ENCODE measurements around the gene ABI3BP. TPM values are rescaled to one million over a fixed set of nuclear protein-coding genes. Genes with fewer than 3 reads are reported as not detected.

ABI3BP gene
- total RNA-seq, 1 experiment from 2014 or later: 0.28 TPM

DNA sequence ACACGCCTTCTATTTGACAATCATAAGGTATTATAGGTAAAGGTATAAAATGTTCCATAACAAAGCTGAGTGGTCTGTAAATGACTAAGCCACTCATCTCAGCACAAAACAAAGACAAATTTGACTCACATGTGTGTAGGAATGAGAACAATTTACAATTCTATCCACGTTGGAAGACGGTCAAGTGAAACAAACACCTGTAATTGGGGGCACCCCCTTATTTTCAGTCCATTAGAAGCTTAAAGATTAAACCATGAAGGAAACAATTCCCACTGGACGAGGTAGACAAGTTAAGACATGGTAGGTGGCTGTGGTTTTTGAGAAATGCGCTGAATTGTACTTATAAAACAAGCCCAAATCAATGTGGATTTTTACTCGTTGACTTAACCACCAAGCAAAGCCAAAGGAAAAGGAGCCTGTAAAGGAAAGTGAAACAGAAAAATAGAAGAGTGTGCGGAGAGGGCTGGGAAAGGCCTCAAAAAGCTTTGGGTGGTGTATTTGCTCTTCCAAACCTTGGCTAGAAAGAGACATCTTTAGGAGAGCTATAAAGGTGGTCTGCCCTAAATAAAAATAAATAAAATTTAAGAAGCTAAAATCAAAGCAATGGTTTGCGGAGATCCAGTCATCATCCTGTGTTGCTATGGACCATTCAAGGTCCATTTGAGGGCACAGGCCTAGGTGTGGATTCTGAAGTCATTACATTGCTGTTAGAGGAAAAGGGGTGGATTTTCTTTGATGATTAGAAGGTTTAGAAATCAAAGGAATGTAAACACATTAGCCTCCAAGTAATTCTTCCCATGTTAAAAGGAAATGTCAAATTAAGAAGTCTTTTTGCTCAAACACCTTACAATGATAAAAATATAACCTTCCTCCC lies 148.9 kb downstream of the ABI3BP start:
- WGBS (ENCODE audit: extremely low coverage, insufficient read length, low lambda C conversion rate): no CpG with 5 or more reads among the region's 8 CpGs
- H2AK5ac ChIP-seq (ENCODE audit: insufficient read length, low read length): no peak overlapping the region
- Mint-ChIP-seq H3K4me1 (no peaks in the 10 kb centered on the region), H3K4me3 (no peak overlapping the region), H3K36me3 (ENCODE audit: insufficient read depth in 1 of 3, low read depth in 3 of 3) (no peaks in the 10 kb centered on the region), H3K27ac (no peak overlapping the region), H3K9me3 (no peaks in the 10 kb centered on the region), H3K27me3 (ENCODE audit: low read depth) (no peaks in the 10 kb centered on the region)
- H3K4me2 ChIP-seq (ENCODE audit: insufficient read depth, insufficient read length, low read length): no peak overlapping the region
- H2BK20ac ChIP-seq (ENCODE audit: low read depth, low read length, poor library complexity, severe bottlenecking): no peak overlapping the region
- no peak overlapping the region for H4K91ac ChIP-seq (ENCODE audit: insufficient read length, low read depth, low read length)
- H4K20me1 ChIP-seq (ENCODE audit: control insufficient read depth, insufficient read depth, insufficient read length): no peaks in the 10 kb centered on the region
- H3K27me3 ChIP-seq (ENCODE audit: insufficient read depth, low read length): no peaks in the 10 kb centered on the region
- H3K27ac ChIP-seq (ENCODE audit: insufficient read length, low read depth, low read length): no peak overlapping the region
- no peak overlapping the region for H2BK5ac ChIP-seq (ENCODE audit: insufficient read length, low read length)
- H3K4ac ChIP-seq (ENCODE audit: low read depth, low read length): no peak overlapping the region
- no peak overlapping the region for H3K23ac ChIP-seq (ENCODE audit: insufficient read length, low read depth, low read length)
- no peak overlapping the region for H3K18ac ChIP-seq (ENCODE audit: insufficient read length, low read depth, low read length)
- no peak overlapping the region for H4K5ac ChIP-seq (ENCODE audit: insufficient read length, low read depth, low read length)
- no peak overlapping the region for H2AFZ ChIP-seq (ENCODE audit: low read length)
- no peak overlapping the region for H3K9ac ChIP-seq (ENCODE audit: extremely low read depth, insufficient read length, low read length)
- DNase-seq: no peak
- no peak overlapping the region for H2BK120ac ChIP-seq (ENCODE audit: low read depth, low read length, poor library complexity, severe bottlenecking)
- no peak overlapping the region for H3K14ac ChIP-seq (ENCODE audit: insufficient read depth, low read length)
- TF ChIP-seq CTCF (conservative IDR thresholded peaks at IDR 0.05): no peak
- no peaks in the 10 kb centered on the region for H3K4me1 ChIP-seq (ENCODE audit: insufficient read depth, low read length)
- H2BK12ac ChIP-seq (ENCODE audit: insufficient read length, low read depth, low read length): no peak overlapping the region
- H3K79me2 ChIP-seq (ENCODE audit: insufficient read depth, low read length): no peaks in the 10 kb centered on the region
- H3T11ph ChIP-seq (ENCODE audit: low read length): no peak overlapping the region
- no peaks in the 10 kb centered on the region for H3K23me2 ChIP-seq (ENCODE audit: insufficient read length, low read depth, low read length, poor library complexity, severe bottlenecking)
- no peak overlapping the region for H3K56ac ChIP-seq (ENCODE audit: insufficient read length, low read depth, low read length)
- no peaks in the 10 kb centered on the region for H3K9me3 ChIP-seq (ENCODE audit: control insufficient read depth, low read depth, low read length)
- no peak overlapping the region for H2BK15ac ChIP-seq (ENCODE audit: low read depth, low read length)
- no peak overlapping the region for H4K8ac ChIP-seq (replicated peaks; ENCODE audit: insufficient read length, low read depth, low read length)
- H3K79me1 ChIP-seq (ENCODE audit: insufficient read depth, low read depth, low read length, poor library complexity, severe bottlenecking): no peaks in the 10 kb centered on the region

Measured in H9 (cell line).